Measurements from ENCODE around the gene C1QTNF12.

The C1QTNF12 gene

GRCh38 chr1:1210726-1211540 lies 35.6 kb downstream of the C1QTNF12 start:
- FAIRE-seq, result no peak

GRCh38 chr1:1208713-1209433 lies 37.6 kb downstream of the C1QTNF12 start:
- FAIRE-seq, result no peak

- FAIRE-seq, result no peak
These were observed 39.0 kb downstream of the C1QTNF12 start for GRCh38 chr1:1207571-1207892.

- no peak for FAIRE-seq
These were observed 39.5 kb downstream of the C1QTNF12 start for GRCh38 chr1:1206966-1207531.

GRCh38 chr1:1206376-1206965 lies 40.1 kb downstream of the C1QTNF12 start, which contains the start of gene TNFRSF18:
TSS of gene TNFRSF18 (minus strand) at chr1:1206592. CDS start at chr1:1206571, 21 bp downstream.
- FAIRE-seq, result no peak

- no peak for FAIRE-seq
These were observed 40.6 kb downstream of the C1QTNF12 start for GRCh38 chr1:1205769-1206375.

- FAIRE-seq, result no peak
These were observed 41.3 kb downstream of the C1QTNF12 start for GRCh38 chr1:1204998-1205768.

GRCh38 chr1:1204425-1204920 lies 42.0 kb downstream of the C1QTNF12 start:
- no peak for FAIRE-seq

- no peak for FAIRE-seq
These were observed 42.7 kb downstream of the C1QTNF12 start for GRCh38 chr1:1203561-1204424.

GRCh38 chr1:1202831-1203560 lies 43.5 kb downstream of the C1QTNF12 start:
- no peak for FAIRE-seq

- no peak for FAIRE-seq
These were observed 45.4 kb downstream of the C1QTNF12 start for GRCh38 chr1:1200876-1201810.

GRCh38 chr1:1199961-1200875 lies 46.3 kb downstream of the C1QTNF12 start:
- FAIRE-seq, result no peak

- FAIRE-seq, result no peak
These were observed 47.2 kb downstream of the C1QTNF12 start for GRCh38 chr1:1199141-1199960.

GRCh38 chr1:1198423-1199140 lies 47.9 kb downstream of the C1QTNF12 start:
- no peak for FAIRE-seq

GRCh38 chr1:1197551-1198422 lies 48.7 kb downstream of the C1QTNF12 start:
- FAIRE-seq, result no peak

All from colon (tissue), 2 donors.